DMS53 treated with DMSO at 0.1 percent for 48 hours (cell line): ENCODE measurements around the gene RET.

Experiments
- DNase-seq: peaks from one replicate; lab custom pipeline; 2025; ENCODE audit not compliant: unreplicated experiment; lab: John Stamatoyannopoulos, UW

The RET gene

DNA sequence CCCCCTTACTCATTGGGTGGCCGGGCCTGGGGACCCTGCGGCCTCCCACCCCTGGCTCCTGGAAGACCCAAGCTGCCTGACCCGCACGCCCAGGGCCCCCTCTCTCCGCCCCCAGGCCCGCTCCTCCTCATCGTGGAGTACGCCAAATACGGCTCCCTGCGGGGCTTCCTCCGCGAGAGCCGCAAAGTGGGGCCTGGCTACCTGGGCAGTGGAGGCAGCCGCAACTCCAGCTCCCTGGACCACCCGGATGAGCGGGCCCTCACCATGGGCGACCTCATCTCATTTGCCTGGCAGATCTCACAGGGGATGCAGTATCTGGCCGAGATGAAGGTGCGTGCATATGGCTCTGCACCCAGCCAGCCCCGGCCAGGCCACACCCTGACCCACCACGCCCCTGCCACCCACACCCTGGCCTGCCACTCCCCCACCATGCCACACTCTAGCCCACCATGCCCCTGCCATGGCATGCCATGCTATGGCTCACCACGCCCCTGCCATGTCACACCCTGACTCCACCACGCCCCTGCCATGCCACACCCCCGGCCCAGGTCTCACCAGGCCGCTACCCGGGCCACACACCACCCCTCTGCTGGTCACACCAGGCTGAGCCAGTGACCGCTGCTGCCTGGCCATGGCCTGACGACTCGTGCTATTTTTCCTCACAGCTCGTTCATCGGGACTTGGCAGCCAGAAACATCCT is 42.7 kb downstream of the RET start:
- DNase-seq = no peak

- DNase-seq = no peak
Observed at GRCh38 chr10:43120116-43120928, 43.5 kb downstream of the RET start.

GRCh38 chr10:43120929-43121314 is 44.1 kb downstream of the RET start:
- DNase-seq = no peak

DNA sequence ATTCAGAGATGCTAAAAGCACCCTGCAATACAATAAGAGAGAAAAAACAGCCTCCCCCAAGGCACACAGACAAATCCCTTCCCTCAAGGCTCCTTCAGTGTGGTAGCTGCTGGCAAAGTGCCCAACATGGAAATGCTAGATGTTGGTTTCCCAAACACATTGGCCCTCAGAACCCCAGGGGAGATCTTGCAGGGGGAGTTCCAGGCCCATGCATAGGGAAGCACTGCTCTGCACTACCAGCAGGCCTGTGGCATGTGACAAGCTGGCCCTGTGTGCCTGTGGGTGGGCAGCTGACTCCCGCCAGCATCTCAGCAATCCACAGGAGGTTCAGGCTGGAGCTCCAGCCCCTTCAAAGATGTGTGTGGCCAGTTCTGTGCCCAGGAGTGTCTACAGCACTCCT is 44.6 kb downstream of the RET start:
- no peak for DNase-seq

DNA sequence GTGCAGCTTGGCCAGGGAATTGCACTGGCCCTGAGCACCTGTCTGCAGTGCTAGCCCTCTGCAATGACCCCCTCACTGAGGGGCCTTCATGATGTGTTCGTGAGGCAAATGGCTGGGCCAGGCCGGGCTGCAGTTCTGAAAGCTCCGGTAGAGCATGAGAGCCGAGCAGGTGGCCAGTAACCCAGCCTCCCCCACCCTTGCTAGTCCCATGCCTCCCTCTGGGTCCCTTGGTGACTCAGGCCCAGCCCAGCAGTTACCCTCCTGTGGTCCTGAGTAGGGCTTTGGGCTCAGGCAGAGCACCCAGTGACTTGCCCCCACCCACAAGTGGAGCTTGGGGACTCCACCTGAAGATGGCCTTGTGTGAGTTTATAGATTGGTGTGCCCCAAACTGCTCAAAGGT is 45.2 kb downstream of the RET start:
- no peak for DNase-seq

DNA sequence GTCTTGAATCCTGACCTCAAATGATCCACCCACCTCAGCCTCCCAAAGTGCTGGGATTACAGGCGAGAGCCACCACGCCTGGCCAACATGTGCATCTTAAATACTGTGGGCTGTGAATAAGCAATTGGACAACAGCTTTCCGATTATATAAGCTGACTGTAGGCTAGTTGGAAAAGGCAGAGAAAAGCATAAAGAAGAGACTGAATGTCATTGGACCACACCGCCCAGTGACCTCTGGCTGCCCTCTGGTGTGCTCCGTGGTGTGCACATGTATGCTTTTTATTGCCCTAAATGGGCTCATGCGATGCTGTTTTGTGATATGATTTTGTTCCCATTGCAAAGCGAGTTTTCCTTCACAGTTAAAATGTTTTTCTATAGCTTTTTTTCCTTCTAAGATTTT is 46.0 kb downstream of the RET start:
- no peak for DNase-seq

GRCh38 chr10:43123361-43124093 is 46.7 kb downstream of the RET start:
- DNase-seq = no peak

- DNase-seq = no peak
Observed at GRCh38 chr10:43124094-43124521, 47.2 kb downstream of the RET start.

GRCh38 chr10:43124574-43125273 is 47.9 kb downstream of the RET start:
- no peak for DNase-seq

DNA sequence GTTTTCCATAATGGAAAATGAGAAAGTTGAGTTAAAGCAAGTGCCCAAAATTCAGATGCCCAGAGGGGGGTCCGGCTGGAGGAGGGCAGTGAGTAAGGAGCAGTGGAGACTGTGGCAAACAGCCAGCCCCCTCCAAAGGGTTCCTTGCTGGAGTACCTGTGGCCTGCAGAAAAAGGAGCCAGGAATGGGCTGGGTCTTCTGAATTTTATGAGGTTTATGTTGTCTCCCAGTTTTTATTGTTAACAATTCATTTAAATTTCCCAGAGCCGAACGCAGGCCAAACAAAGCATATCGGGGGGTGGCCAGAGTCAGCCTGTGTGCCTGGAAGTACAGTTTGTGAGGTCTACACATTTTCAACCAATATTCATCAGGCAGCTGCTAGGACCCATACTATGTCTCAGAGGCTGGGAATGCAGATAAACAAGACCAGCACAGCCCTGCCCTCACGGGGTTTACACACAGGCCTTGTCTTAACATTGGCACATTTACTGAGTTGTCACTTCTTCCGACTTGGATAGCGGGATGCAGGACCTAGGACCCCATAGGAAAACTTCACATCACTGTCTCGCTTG is 48.5 kb downstream of the RET start:
- no peak for DNase-seq

GRCh38 chr10:43125881-43126731 is 49.2 kb downstream of the RET start:
- no peak for DNase-seq

DNA sequence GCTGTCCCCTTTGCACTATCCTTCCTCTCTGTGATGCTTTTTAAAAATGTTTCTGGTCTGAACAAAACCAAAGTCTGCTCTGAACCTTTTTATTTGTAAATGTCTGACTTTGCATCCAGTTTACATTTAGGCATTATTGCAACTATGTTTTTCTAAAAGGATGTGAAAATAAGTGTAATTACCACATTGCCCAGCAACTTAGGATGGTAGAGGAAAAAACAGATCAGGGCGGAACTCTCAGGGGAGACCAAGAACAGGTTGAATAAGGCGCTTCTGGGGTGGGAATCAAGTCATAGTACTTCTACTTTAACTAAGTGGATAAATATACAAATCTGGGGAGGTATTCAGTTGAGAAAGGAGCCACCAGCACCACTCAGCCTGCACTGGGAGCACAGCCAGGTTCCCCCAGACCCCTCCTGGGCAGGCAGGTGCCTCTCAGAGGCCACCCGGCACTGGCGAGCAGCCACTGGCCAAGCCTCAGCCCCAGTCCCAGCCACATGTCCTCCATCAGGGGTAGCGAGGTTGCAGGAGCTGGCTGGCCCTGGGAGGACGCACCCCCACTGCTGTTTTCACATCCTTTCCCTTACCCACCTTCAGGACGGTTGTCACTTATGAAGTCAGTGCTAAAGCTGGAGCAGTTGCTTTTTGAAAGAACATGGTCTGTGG is 50.0 kb downstream of the RET start:
- DNase-seq = no peak

- DNase-seq = no peak
Observed at GRCh38 chr10:43127442-43127841, 50.6 kb downstream of the RET start.

DNA sequence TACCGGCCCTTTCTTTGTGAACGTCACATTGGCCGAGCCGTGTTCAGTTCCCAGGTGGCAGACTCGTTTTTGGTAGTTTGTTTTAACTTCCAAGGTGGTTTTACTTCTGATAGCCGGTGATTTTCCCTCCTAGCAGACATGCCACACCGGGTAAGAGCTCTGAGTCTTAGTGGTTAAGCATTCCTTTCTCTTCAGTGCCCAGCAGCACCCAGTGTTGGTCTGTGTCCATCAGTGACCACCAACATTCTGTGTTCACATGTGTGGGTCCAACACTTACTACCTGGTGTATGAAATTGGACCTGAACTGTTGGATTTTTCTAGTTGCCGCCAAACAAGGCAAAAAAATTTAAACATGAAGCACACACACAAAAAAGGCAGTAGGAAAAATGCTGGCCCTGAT is 51.5 kb downstream of the RET start:
- DNase-seq = no peak

GRCh38 chr10:43128958-43129706 is 52.3 kb downstream of the RET start:
- no peak for DNase-seq

GRCh38 chr10:43130770-43131171 is 53.9 kb downstream of the RET start:
- DNase-seq = no peak

- no peak for DNase-seq
Observed at GRCh38 chr10:43131256-43131655, 54.4 kb downstream of the RET start.

- no peak for DNase-seq
Observed at GRCh38 chr10:43131906-43132305, 55.0 kb downstream of the RET start.
